Endodermal cell (in vitro differentiated cells): Measurements from ENCODE around the gene PRDM1. TPM values are rescaled to one million over a fixed set of nuclear protein-coding genes. Genes with fewer than 3 reads are reported as not detected.

Experiments
- DNase-seq: peaks from one replicate; pipeline ENCODE4 v3.0.0-alpha.2; 2017
- H3K27ac ChIP-seq: 2 replicates; pipeline ENCODE4 v1.5.1; 2013; ENCODE audit warnings: mild to moderate bottlenecking, low read depth, low read length, moderate library complexity
- H3K27me3 ChIP-seq: 2 replicates; pipeline ENCODE4 v1.6.1; 2013; ENCODE audit warnings: mild to moderate bottlenecking, low read length, moderate library complexity; ENCODE audit not compliant: insufficient read depth, control insufficient read depth, poor library complexity, severe bottlenecking
- H3K36me3 ChIP-seq: 2 replicates; pipeline ENCODE4 v1.7.0; 2013; ENCODE audit warnings: mild to moderate bottlenecking, low read length, moderate library complexity; ENCODE audit not compliant: control insufficient read depth, insufficient read depth
- H3K4me1 ChIP-seq: one replicate; pipeline ENCODE4 v1.7.0; 2013; ENCODE audit warnings: low read length; ENCODE audit not compliant: control insufficient read depth, insufficient read depth
- H3K4me3 ChIP-seq: 2 replicates; pipeline ENCODE4 v1.5.1; 2013; ENCODE audit warnings: mild to moderate bottlenecking, low read length, moderate library complexity
- H3K9ac ChIP-seq: 2 replicates; pipeline ENCODE4 v1.6.1; 2013; ENCODE audit warnings: mild to moderate bottlenecking, low read length, moderate library complexity; ENCODE audit not compliant: poor library complexity, severe bottlenecking; ENCODE audit errors: extremely low read depth
- H3K9me3 ChIP-seq: 2 replicates; pipeline ENCODE4 v1.6.1; 2013; ENCODE audit warnings: mild to moderate bottlenecking, low read length, moderate library complexity; ENCODE audit not compliant: control insufficient read depth
- H3K27ac Mint-ChIP-seq: 2 replicates; pipeline ENCODE4 v1.8.0; 2020; ENCODE audit warnings: mixed read lengths
- H3K27me3 Mint-ChIP-seq: 2 replicates; pipeline ENCODE4 v1.8.0; 2021; ENCODE audit warnings: mild to moderate bottlenecking, mixed read lengths; ENCODE audit not compliant: insufficient read depth
- H3K36me3 Mint-ChIP-seq: 2 replicates; pipeline ENCODE4 v1.8.0; 2020; ENCODE audit warnings: low read depth, mixed read lengths
- H3K4me1 Mint-ChIP-seq: 2 replicates; pipeline ENCODE4 v1.8.0; 2020; ENCODE audit warnings: mixed read lengths
- H3K4me3 Mint-ChIP-seq: 2 replicates; pipeline ENCODE4 v1.8.0; 2020; ENCODE audit warnings: mild to moderate bottlenecking, moderate library complexity, mixed read lengths
- H3K9me3 Mint-ChIP-seq: 2 replicates; pipeline ENCODE4 v1.8.0; 2020; ENCODE audit warnings: mild to moderate bottlenecking, mixed read lengths
- CTCF ChIP-seq: fragments of 200-600 bp; sonication (generic); conservative IDR thresholded peaks from 2 replicates; pipeline ENCODE4 v1.5.0; 2021; ENCODE audit warnings: antibody characterized with exemption, mild to moderate bottlenecking
- WGBS, 2 experiments: methylation state at CpG; one replicate each; pipeline versions ENCODE4 v1.1.5 to v1.1.7; 2013; ENCODE audit warnings: missing lambda C conversion rate in 2 of 2, mixed read lengths in 1 of 2; ENCODE audit not compliant: insufficient coverage in 1 of 2, insufficient read length in 1 of 2; 5-methylcytosine and 5-hydroxymethylcytosine counted together
- total RNA-seq, 2 donors: library from RNA; stranded (reverse); fragmentation: NEBNext Ultra II Directional in 1 of 2; extraction: Animal tissue kit (Norgen Biotek cat#: 25700) in 1 of 2; gene quantifications; 2 replicates in 1 of 2; 3 replicates in 1 of 2; pipeline ENCODE4 v1.2.1, GENCODE V29; 2021

Gene PRDM1
- total RNA-seq, 2 donors from 2014 or later: 54.0 to 74.3 TPM

GRCh38 chr6:106094261-106094963, 8.3 kb downstream of the PRDM1 start:
- H3K27ac Mint-ChIP-seq: no peak overlapping the region
- H3K4me3 Mint-ChIP-seq: no peak overlapping the region
- no peak overlapping the region for H3K4me3 ChIP-seq
- no peaks in the 10 kb centered on the region for H3K27me3 ChIP-seq
- peaks cover 98% of the 10 kb centered on the region for H3K36me3 ChIP-seq
- WGBS, 2 experiments: 85 to 91% methylated on average over 3 to 7 of the region's 7 CpGs
- no peaks in the 10 kb centered on the region for H3K27me3 Mint-ChIP-seq
- no peaks in the 10 kb centered on the region for H3K9me3 Mint-ChIP-seq
- DNase-seq: no peak
- peaks cover 68% of the 10 kb centered on the region for H3K4me1 Mint-ChIP-seq
- no peak overlapping the region for H3K9ac ChIP-seq
- no peaks in the 10 kb centered on the region for H3K9me3 ChIP-seq
- H3K36me3 Mint-ChIP-seq: peaks cover 90% of the 10 kb centered on the region
- no peak for TF ChIP-seq CTCF
- no peak overlapping the region for H3K27ac ChIP-seq
- peaks cover 10% of the 10 kb centered on the region for H3K4me1 ChIP-seq

DNA sequence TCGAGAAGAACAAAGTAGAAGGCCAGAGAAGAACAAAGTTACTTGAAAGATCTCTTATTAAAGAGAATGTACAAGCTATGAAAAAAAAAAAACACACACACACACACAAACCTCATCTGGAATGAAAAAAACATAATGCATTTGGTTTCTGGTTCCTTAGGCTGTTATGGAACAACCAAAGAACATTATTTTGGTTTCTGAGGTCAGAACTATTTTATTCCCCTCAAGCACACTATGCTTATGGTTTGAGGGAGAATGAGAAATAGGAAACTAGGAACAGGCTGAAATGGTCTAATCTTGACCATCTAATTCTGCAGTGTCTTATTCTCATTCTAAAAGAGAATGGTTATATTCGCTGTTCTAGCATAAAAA, 8.8 kb downstream of the PRDM1 start:
- Histone ChIP-seq H3K27me3 (no peaks in the 10 kb centered on the region), H3K9ac (no peak overlapping the region), H3K9me3 (no peaks in the 10 kb centered on the region), H3K4me3 (no peak overlapping the region), H3K4me1 (peaks cover 10% of the 10 kb centered on the region), H3K27ac (no peak overlapping the region), H3K36me3 (peaks cover 98% of the 10 kb centered on the region)
- no peak for DNase-seq
- H3K4me1 Mint-ChIP-seq: peaks cover 65% of the 10 kb centered on the region
- H3K27ac Mint-ChIP-seq: no peak overlapping the region
- H3K27me3 Mint-ChIP-seq: no peaks in the 10 kb centered on the region
- H3K4me3 Mint-ChIP-seq: no peak overlapping the region
- WGBS, 2 experiments: no CpG with 5 or more reads among the region's 2 CpGs
- peaks cover 90% of the 10 kb centered on the region for H3K36me3 Mint-ChIP-seq
- H3K9me3 Mint-ChIP-seq: no peaks in the 10 kb centered on the region
- TF ChIP-seq CTCF: no peak

DNA sequence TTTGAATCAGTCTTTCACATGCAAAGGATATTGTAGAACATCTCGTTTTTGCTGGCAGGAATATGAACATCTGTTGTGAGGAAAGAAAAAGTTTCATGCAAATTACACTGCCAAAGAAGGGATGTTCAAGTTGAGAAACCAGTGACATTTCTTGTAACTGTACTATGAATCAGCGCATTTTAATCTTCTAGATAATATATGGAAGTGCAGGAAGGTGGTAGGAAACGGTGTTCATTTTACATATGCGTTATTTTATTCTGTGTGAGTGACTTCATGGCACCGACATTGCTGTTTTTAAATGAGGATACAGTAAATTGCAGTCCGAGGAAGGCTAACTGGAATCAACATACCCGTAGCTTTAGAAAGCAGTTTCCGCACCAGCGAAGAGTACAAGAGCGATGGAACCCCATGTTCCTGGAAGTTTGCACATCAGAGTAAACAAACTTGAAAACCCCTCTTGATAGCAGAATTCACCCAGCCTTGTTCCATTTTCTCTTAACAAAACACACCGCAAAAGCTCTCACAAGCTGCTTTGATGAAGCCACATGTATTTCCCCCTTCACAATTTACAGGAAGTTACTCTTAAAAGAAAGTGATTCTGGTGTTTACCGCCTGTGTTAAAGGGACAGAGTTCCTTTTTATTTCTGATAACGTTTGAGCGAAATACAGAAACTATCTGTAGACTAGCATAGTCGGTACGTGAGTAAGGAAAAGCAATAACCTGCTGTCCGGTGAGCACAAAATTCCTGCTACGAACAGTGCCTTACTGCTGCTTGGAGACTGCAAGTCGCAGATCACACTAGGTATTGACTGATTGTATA, 11.5 kb downstream of the PRDM1 start:
- DNase-seq: no peak
- Histone ChIP-seq H3K27ac (no peak overlapping the region), H3K9me3 (no peaks in the 10 kb centered on the region), H3K4me3 (no peak overlapping the region), H3K9ac (no peak overlapping the region), H3K36me3 (peaks cover 99% of the 10 kb centered on the region), H3K27me3 (no peaks in the 10 kb centered on the region), H3K4me1 (peaks cover 8% of the 10 kb centered on the region)
- H3K27me3 Mint-ChIP-seq: no peaks in the 10 kb centered on the region
- peak overlapping the region; percentile 27 for H3K4me3 Mint-ChIP-seq
- H3K27ac Mint-ChIP-seq: peak overlapping the region; percentile 32
- WGBS, 2 experiments: 62 to 66% methylated on average over 18 to 19 of the region's 19 CpGs
- no peak for TF ChIP-seq CTCF
- H3K4me1 Mint-ChIP-seq: peaks cover 64% of the 10 kb centered on the region
- peaks cover 84% of the 10 kb centered on the region for H3K36me3 Mint-ChIP-seq
- no peaks in the 10 kb centered on the region for H3K9me3 Mint-ChIP-seq
